ENCODE results near the gene OR10H4.
"Not testable (repeated sequence)": the region's sequence is repeated elsewhere in the genome, so short reads cannot be mapped to it uniquely, and the experiment has no call there.

- TF ChIP-seq CTCF, POLR2A, POLR2AphosphoS5 (IDR thresholded peaks at IDR 0.05): not testable (repeated sequence)
These were observed 37.0 kb downstream of the OR10H4 start for GRCh38 chr19:15985831-15986230.

Data from breast epithelium (tissue), 3 donors.